ENCODE results near the gene COQ10A.
"Not testable (repeated sequence)": the region's sequence is repeated elsewhere in the genome, so short reads cannot be mapped to it uniquely, and the experiment has no call there.

Gene COQ10A

GRCh38 chr12:56257491-56258067 lies 9.2 kb upstream of the COQ10A start:
- Mint-ChIP-seq H3K9me3 (no peaks in the 10 kb centered on the region), H3K27ac (peak overlapping the region; percentile 7), H3K4me1 (peaks cover 34% of the 10 kb centered on the region), H3K4me3 (peak overlapping the region; percentile 91), H3K36me3 (peaks cover 45% of the 10 kb centered on the region)
- ATAC-seq (no peak), DNase-seq (ENCODE audit: low spot score in 2 of 2) (no peak)

GRCh38 chr12:56258068-56258819 lies 8.5 kb upstream of the COQ10A start, which contains the start of gene ANKRD52:
Gene ANKRD52 (minus strand): TSS chr12:56258384. CDS start chr12:56258269, 115 bp downstream.
- Mint-ChIP-seq H3K36me3 (peaks cover 38% of the 10 kb centered on the region), H3K9me3 (no peaks in the 10 kb centered on the region), H3K4me3 (peak within 1 kb of the TSS; percentile 91), H3K4me1 (peaks cover 34% of the 10 kb centered on the region), H3K27ac (peak within 1 kb of the TSS; percentile 93)
- ATAC-seq, result peak; percentile 96
- DNase-seq (ENCODE audit: low spot score in 2 of 2), result peak; percentile 89 to 90

GRCh38 chr12:56258820-56259183 lies 7.9 kb upstream of the COQ10A start:
- DNase-seq (ENCODE audit: low spot score in 2 of 2), result no peak
- ATAC-seq, result no peak
- Mint-ChIP-seq H3K27ac (peak overlapping the region; percentile 93), H3K4me3 (peak overlapping the region; percentile 91), H3K9me3 (no peaks in the 10 kb centered on the region), H3K4me1 (peaks cover 34% of the 10 kb centered on the region), H3K36me3 (peaks cover 32% of the 10 kb centered on the region)

- H3K9me3 Mint-ChIP-seq, result no peaks in the 10 kb centered on the region
- DNase-seq (ENCODE audit: low spot score in 2 of 2), result no peak
- H3K27ac Mint-ChIP-seq, result no peak overlapping the region
- ATAC-seq, result no peak
- peaks cover 16% of the 10 kb centered on the region for H3K36me3 Mint-ChIP-seq
- H3K4me3 Mint-ChIP-seq, result no peak overlapping the region
- peaks cover 25% of the 10 kb centered on the region for H3K4me1 Mint-ChIP-seq
Measured at GRCh38 chr12:56260380-56260779, 6.4 kb upstream of the COQ10A start.

GRCh38 chr12:56260921-56261320 lies 5.8 kb upstream of the COQ10A start:
- no peak overlapping the region for H3K4me3 Mint-ChIP-seq
- peaks cover 23% of the 10 kb centered on the region for H3K4me1 Mint-ChIP-seq
- DNase-seq (ENCODE audit: low spot score in 2 of 2), result no peak
- H3K27ac Mint-ChIP-seq, result no peak overlapping the region
- H3K36me3 Mint-ChIP-seq, result peaks cover 14% of the 10 kb centered on the region
- ATAC-seq, result no peak
- H3K9me3 Mint-ChIP-seq, result no peaks in the 10 kb centered on the region

GRCh38 chr12:56261503-56262232 lies 5.1 kb upstream of the COQ10A start:
- no peak for ATAC-seq
- Mint-ChIP-seq H3K4me1 (peaks cover 20% of the 10 kb centered on the region), H3K4me3 (no peak overlapping the region), H3K36me3 (peaks cover 6% of the 10 kb centered on the region), H3K9me3 (no peaks in the 10 kb centered on the region), H3K27ac (no peak overlapping the region)
- DNase-seq (ENCODE audit: low spot score in 2 of 2), result no peak

GRCh38 chr12:56262955-56263354 lies 3.8 kb upstream of the COQ10A start:
- H3K36me3 Mint-ChIP-seq; ATAC-seq; H3K4me3 Mint-ChIP-seq; H3K9me3 Mint-ChIP-seq; DNase-seq (ENCODE audit: low spot score in 2 of 2); H3K27ac Mint-ChIP-seq: not testable (repeated sequence)
- peaks cover 23% of the 10 kb centered on the region for H3K4me1 Mint-ChIP-seq

- H3K4me3 Mint-ChIP-seq, result peak overlapping the region; percentile 95
- H3K27ac Mint-ChIP-seq, result peak overlapping the region; percentile 95
Measured at GRCh38 chr12:56266068-56266692, 562 bp upstream of the COQ10A start.

GRCh38 chr12:56267443-56268071 lies 815 bp downstream of the COQ10A start:
- no peaks in the 10 kb centered on the region for H3K9me3 Mint-ChIP-seq
- peaks cover 18% of the 10 kb centered on the region for H3K4me1 Mint-ChIP-seq
- peak overlapping the region; percentile 95 for H3K4me3 Mint-ChIP-seq
- no peak for ATAC-seq
- H3K27ac Mint-ChIP-seq, result peak overlapping the region; percentile 95
- peaks cover 32% of the 10 kb centered on the region for H3K36me3 Mint-ChIP-seq
- DNase-seq (ENCODE audit: low spot score in 2 of 2), result no peak

More at GRCh38 chr12:56266068-56266692, 562 bp upstream of the COQ10A start:
- not testable (repeated sequence) for ATAC-seq; H3K9me3 Mint-ChIP-seq; DNase-seq (ENCODE audit: low spot score in 2 of 2)
- Mint-ChIP-seq H3K36me3 (peaks cover 20% of the 10 kb centered on the region), H3K4me1 (peaks cover 18% of the 10 kb centered on the region)

- no peaks in the 10 kb centered on the region for H3K9me3 Mint-ChIP-seq
- no peak for DNase-seq (ENCODE audit: low spot score in 2 of 2)
- no peak for ATAC-seq
- peaks cover 67% of the 10 kb centered on the region for H3K36me3 Mint-ChIP-seq
- H3K4me3 Mint-ChIP-seq, result no peak overlapping the region
- peaks cover 18% of the 10 kb centered on the region for H3K4me1 Mint-ChIP-seq
- H3K27ac Mint-ChIP-seq, result peak overlapping the region; percentile 63
Measured at GRCh38 chr12:56271031-56271430, 4.3 kb downstream of the COQ10A start.

- H3K4me3 Mint-ChIP-seq, result not testable (repeated sequence)
- peak overlapping the region; percentile 63 for H3K27ac Mint-ChIP-seq
Measured at GRCh38 chr12:56272468-56272867, 5.7 kb downstream of the COQ10A start.

GRCh38 chr12:56274299-56274698 lies 7.6 kb downstream of the COQ10A start:
- H3K27ac Mint-ChIP-seq, result no peak overlapping the region
- DNase-seq (ENCODE audit: low spot score in 2 of 2) (no peak), ATAC-seq (no peak)
- H3K4me1 Mint-ChIP-seq, result no peaks in the 10 kb centered on the region
- no peaks in the 10 kb centered on the region for H3K9me3 Mint-ChIP-seq
- peaks cover 96% of the 10 kb centered on the region for H3K36me3 Mint-ChIP-seq
- no peak overlapping the region for H3K4me3 Mint-ChIP-seq

More at GRCh38 chr12:56272468-56272867, 5.7 kb downstream of the COQ10A start:
- not testable (repeated sequence) for ATAC-seq; H3K4me1 Mint-ChIP-seq; DNase-seq (ENCODE audit: low spot score in 2 of 2); H3K9me3 Mint-ChIP-seq
- peaks cover 81% of the 10 kb centered on the region for H3K36me3 Mint-ChIP-seq

GRCh38 chr12:56278905-56279304 lies 12.2 kb downstream of the COQ10A start:
- Mint-ChIP-seq H3K27ac (peak overlapping the region; percentile 29), H3K4me1 (no peaks in the 10 kb centered on the region), H3K4me3 (no peak overlapping the region), H3K9me3 (no peaks in the 10 kb centered on the region), H3K36me3 (peaks cover 100% of the 10 kb centered on the region)
- no peak for DNase-seq (ENCODE audit: low spot score in 2 of 2)
- ATAC-seq, result no peak

GRCh38 chr12:56280849-56281248 lies 14.1 kb downstream of the COQ10A start:
- H3K4me3 Mint-ChIP-seq, result no peak overlapping the region
- DNase-seq (ENCODE audit: low spot score in 2 of 2), result no peak
- no peaks in the 10 kb centered on the region for H3K4me1 Mint-ChIP-seq
- H3K36me3 Mint-ChIP-seq, result peaks cover 100% of the 10 kb centered on the region
- no peak for ATAC-seq
- no peak overlapping the region for H3K27ac Mint-ChIP-seq
- H3K9me3 Mint-ChIP-seq, result no peaks in the 10 kb centered on the region

- Mint-ChIP-seq H3K4me1 (no peaks in the 10 kb centered on the region), H3K36me3 (peaks cover 100% of the 10 kb centered on the region)
- no peak for ATAC-seq
Measured at GRCh38 chr12:56282030-56282429, 15.3 kb downstream of the COQ10A start.

More at GRCh38 chr12:56282030-56282429, 15.3 kb downstream of the COQ10A start:
- H3K27ac Mint-ChIP-seq, result peak overlapping the region; percentile 79
- H3K4me3 Mint-ChIP-seq, result no peak overlapping the region
- no peak for DNase-seq (ENCODE audit: low spot score in 2 of 2)
- no peaks in the 10 kb centered on the region for H3K9me3 Mint-ChIP-seq

Data from stimulated activated effector memory CD8-positive, alpha-beta T cell treated with anti-CD3 and anti-CD28 coated beads, Interleukin-12 subunit alpha, Interleukin-12 subunit beta, amount 100 ng/mL, for 72 hours (primary cell).